ENCODE measurements around the gene GUCY2C.
"Not testable (repeated sequence)": the region's sequence is repeated elsewhere in the genome, so short reads cannot be mapped to it uniquely, and the experiment has no call there.

The GUCY2C gene

DNA sequence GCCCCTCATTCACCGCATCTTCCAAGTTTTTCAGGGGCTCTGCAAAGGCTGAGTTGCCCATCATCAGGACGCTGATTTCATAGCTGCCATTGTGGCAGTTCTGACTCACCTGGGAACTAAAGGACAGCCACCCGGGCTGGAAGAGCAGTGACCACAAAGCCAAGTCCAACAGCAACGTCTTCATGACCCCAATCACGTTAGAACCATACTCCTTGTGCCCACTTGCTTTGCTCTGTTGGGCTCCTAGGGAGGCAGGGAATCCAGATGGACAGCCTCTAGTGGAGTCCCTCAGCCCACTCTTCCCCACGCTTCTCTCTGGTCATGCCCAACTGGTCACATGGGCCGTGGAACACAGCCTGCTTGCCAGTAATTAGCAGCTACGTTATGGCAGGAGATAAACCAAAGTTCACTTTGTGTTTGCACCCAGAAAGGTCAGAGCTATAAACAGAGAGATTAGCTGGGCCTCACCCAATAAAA, at the start of gene GUCY2C:
Gene GUCY2C (minus strand): TSS at position 335 of the 477 bp plus-strand sequence. CDS start 151 bp downstream, at position 184.
- DNase-seq: no peak

DNA sequence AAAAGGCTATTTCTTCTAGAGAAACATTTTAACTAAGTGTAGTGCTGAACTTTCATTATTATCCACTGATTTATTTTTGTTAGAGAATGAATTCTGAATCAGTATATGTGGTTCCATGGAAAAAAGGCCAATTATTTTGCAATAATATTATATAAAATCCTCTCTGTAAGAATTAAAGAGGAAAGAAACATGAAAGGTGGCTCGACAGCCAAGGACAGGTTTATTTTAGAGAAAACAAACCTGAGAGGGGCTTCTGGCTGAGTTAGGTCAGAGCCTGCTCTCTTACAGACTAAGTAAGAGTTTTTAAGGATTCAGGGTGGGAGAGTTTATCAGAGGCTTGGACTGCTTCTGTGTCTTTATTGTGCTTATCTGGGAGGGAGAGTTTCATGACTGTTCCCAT, 46.7 kb upstream of the GUCY2C start:
- DNase-seq: no peak

DNA sequence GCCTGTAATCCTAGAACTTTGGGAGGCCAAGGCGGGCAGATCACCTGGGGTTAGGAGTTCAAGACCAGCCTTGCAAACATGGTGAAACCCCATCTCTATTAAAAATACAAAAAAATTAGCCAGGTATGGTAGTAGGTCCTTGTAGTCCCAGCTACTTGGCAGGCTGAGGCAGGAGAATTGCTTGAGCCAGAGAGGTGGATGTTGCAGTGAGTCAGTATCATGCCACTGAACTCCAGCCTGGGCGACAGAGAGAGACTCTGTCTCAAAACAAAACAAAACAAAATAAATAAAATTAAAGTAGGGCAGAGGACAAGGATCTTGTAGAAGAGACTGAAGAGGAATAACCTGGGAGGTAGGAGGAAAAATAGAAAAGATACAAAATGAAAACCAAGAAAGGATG, 45.5 kb upstream of the GUCY2C start:
- no peak for DNase-seq

DNA sequence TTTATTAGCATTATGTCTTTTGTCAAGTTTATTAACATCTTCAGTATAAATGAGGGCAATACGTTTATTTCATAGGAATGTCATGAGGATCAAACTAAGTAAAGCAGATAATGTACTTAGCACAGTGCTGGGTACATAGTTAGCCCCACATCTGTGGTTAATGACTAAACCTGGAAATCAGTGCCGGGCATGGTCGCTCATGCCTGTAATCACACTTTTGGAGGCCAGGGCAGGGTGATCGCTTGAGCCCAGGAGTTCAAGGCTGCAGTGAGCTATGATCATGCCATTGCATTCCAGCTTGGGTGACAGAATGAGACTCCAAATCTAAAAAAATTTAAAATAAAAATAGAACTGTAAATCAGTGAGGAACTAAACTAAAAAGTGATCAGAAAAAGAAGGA, 44.8 kb upstream of the GUCY2C start:
- no peak for DNase-seq

DNA sequence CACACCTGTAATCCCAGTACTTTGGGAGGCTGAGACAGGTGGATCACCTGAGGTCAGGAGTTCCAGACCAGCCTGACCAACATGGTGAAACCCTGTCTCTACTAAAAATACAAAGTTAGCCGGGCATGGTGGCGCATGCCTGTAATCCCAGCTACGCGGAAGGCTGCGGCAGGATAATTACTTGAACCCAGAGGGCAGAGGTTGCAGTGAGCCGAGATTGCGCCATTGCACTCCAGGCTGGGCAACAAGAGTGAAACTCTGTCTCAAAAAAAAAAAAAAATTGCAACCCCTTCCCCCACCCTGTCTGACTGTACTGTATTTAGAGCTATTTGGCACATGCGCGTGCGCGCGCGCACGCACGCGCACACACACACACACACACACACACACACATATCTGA, 40.0 kb upstream of the GUCY2C start:
- not testable (repeated sequence) for DNase-seq

DNA sequence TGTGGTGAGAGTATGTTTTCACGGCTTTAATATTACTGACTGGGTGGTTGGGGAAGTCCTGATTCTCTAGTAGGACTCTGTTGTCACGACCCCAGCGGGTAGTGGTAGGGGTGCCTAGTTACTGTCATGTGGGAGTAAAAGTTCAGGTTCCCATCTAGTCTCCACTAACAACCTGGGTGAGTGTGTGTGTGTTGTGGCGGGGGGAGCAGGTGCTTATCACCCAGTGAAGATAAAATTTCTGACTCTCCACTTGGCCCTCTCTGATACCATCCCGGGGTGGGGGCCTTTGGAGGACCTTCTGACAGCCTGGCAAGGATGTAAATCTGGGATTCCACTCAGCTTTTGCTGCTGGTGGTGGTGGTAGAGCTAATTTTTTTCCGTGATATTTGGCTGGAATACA, 35.4 kb upstream of the GUCY2C start:
- DNase-seq: no peak

DNA sequence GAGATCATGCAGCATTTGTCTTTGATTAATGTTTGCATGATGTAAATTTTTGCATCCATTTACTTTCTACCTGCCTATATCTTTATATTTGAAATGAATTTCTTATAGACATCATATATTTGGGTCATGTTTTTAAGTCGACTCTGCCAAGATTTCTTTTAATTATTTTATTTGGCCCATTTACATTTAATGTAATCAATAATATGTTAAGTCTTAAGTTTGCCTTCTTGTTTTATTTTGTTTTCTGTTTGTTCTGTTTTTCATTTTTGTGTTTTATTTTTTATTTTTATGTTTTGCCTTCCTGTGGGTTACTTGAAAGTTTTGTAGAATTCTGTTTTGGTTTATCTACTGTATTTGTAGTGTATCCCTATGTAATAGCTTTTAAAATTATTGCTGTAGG, 33.2 kb upstream of the GUCY2C start:
- DNase-seq: no peak

DNA sequence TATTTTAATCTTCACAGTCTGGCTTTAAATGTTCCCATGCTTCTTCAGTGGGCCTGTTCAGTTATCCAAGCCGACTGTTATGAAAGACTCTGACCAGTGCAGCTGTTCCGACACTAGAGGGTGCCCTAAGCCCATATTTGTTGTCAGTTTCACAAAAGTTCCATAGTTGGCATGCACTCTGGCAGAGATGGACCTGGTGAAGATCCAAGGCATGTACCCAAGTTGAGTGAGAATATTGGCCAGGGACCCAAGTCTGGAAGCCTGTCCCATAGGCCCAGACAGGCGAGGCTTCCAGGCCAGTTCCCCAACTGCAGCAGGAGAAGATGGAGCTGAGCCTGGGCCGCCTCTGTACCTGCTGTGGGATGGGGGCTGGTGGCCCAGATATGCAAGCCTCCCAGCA, 27.4 kb upstream of the GUCY2C start:
- peak; percentile 8 to 12 for DNase-seq

DNA sequence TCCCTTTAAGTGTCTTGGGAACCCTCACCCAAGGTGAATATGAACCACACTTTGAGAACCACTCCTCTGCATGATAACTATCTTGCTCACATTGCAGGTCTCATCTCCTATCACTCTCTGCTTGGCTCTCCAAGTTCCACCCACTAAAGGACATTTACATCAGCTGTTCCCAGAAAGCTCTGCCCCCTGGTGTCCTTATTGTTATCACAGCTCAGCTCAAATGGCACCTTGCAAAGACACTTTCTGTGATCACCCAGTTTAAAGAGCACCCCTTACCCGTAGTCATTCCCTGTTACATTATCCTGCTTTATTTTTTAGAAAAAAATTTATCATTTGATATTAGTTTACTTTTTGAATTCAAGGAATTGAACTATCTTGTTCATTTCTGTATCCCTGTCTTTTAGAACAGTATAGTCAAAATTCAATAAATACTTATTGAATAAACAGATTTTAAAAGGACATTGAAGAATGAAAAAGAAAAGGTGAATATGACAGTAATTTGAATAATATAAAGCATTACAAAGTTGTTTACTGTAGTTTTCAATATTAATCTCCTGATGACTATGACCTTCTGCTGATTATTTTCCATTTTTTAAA, 20.5 kb upstream of the GUCY2C start:
- no peak for DNase-seq

DNA sequence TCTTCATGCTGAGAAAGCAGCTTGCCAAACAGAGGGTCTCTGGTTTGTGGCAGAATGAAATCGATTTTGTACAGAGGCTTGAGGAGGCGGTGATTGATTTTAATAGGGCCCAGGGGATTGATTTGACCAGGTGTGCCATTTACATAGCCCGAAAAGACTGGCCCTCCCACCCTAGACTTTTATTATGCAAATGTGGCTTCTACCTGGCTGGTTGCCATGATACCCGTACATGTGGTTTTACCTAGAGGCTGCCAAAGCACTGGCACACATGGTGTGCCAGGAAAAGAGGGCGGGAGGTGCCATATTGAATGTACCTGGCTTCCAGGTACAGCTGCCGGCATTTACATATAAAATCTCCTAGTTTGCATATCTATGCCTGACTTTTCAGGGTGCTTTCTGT, 18.0 kb upstream of the GUCY2C start:
- no peak for DNase-seq

DNA sequence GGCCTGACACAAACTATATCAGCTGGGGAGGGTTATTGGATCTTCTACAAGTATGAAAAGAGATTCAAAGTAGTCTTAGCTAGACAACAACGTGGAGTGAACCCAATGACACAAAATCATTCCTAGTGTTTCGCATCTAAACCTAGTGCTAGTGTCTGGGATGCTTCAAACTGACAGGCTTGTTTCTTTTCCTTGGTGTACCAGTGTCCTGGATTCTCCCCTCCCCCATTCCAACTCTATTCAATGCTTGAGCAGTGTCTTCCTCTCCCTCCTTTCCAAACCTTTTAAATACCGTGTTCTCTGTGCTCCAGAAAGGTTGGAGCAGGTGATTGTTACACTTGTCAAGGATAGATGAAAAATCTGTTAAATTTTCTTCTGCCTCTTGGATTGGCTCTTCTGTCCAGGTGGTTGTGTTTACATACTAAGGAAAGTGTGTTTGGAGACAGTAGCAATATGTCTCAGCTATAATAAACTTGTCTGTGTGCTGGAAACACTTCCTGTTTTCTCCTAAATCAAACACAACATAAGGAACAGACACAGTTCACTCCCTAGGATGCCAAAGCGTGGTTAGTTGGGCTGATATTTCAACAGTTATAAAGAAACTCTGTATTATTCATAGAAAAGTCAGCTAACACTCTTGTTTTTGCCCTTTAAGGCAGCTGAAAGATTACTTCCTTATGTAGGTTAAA, 14.4 kb upstream of the GUCY2C start:
- no peak for DNase-seq

DNA sequence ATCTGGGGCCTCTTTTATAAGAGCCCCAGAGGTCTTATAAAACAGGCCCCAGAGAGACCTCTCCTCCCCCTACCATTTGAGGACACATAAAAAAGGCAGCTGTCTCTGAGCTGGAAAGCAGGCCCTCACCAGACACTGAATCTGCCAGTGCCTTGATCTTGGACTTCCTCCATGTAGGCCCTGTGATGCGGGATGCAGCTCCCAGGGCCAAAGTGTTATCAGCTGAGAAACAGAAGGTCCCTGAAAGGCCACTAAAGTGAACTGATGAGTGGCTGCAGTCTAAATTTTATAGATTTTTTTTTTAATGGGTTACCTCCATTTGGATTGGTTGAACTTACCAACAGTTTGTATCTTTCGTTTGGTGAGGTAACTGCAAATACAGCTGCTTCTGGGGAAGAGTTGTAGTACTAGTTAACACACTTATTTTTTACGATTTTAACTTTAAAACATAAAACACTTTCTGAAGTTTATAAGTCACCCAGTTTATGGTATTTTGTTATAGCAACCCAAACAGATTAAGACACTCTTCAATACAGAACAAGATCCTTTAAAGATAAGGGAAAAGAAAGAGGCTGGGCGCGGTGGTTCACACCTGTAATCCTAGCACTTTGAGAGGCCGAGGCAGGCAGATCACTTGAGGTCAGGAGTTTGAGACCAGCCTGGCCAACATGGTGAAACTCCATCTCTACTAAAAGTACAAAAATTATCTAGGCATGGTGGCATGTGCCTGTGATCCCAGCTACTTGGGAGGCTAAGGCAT, 5.6 kb upstream of the GUCY2C start:
- DNase-seq: no peak

DNA sequence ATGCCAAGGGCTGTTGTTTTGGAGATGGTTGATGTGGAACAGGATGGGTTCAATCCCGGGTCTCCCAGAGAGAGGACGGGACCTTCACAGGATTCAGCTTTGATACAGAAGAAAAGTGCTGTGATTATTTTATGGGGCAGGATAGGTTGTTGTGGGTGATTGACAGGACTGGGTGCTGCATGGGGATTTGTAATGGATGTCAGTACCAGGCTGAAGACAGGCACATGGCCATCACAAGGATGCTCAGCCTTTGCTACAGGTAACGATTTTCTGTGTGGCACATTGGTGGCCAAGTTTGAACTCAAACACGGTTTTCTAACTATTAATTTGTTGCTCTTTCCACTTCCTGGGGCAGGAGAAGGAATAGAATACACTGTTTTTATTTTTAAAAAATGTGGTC, 4.5 kb upstream of the GUCY2C start:
- DNase-seq: no peak

DNA sequence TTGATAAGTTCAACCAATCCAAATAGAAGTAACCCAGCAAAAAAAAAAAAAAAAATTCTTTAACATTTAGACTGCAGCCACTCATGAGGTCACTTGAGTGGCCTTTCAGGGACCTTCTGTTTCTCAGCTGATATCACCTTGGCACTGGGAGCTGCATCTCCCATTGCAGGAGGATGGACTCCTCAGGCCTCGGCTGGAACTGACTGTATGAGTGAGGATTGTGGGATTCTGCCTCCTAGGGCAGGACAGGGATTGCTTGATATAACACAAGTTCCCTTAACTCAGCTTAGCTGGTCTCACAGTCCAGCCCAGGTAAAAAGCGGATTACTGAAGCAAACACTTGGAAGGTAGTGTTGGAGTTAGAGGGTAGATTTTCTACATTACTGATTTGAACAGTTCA, 3.5 kb upstream of the GUCY2C start:
- no peak for DNase-seq

DNA sequence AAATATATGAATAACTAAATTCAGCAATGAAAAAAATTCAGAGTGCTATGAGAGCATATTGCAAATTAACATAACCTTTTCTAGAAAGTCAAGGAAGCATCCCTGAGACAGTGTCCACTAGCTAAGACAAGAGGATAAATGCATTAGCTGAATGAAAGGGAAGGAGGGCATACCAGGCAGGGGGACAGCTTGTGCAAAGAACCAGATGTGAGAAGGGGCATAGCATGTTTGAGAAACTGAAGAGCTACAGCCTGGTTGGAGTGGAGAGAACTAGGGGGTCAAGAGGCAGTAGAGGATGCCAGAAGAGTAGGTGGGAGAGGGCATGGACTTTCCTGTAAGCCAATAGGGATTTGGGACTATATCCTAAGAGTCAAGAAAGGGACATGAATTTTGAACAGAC, 2.2 kb upstream of the GUCY2C start:
- no peak for DNase-seq

DNA sequence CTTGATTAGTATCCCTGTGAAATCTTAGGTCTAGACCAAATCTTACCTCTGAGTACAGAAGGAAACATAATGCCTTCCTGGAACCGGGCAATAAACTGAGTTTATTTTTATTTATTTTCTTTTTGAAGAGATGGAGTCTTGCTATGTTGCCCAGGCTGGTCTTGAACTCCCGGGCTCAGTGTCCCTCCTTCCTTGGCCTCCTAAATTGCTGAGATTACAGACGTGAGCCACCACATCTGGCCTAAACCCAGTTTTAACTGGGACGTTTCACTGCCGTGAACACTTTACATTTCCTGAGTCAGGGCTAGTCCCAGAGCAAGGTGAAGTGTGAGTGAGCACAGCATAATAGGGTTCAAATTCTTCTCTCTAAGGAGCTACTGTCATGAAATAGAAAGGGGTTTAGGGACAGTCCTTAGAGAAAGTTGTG, 671 bp downstream of the GUCY2C start:
- no peak for DNase-seq

DNA sequence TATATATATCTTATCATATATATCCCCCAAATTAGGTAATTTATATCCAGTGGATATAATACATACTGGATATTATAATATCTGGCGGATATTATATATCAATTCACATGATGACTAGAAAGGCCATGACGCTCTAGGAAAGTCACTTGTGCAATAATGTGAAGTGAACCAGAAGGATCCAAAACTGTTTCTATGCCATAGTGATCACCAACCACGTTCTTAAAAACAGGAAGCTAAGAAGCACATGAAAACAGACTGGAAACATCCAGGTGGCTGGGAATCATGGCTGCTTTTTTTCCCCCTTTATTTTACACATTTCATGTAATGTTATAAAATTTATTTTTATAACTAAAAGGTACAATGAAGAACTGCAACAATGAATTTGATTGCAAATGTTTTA, 1.4 kb downstream of the GUCY2C start:
- DNase-seq: no peak

DNA sequence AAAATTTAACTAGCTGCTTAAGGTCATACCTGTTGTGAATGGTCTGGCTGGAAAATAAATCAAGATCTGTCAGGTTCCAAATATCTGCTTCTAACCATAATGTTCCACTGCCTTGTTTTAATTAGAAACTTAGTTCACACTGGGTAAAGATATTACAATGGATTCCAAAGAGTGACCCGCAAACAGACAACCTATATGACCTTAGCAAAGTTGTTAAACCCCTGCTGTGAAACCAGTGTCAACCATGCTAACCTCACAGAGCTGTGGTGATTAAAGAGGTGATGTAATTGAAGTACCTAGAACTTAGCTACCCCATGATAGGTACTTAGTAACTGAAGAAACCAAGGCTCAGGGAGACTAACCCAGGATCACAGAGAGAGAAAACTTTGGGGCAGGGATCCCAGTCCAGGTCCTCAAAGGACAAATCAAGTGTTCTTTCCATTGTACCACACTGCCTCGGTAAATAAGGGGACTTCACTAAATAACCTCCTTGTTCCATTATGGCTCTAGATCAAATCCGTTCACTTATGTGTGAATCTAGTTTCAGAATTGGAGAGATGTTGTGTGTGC, 2.2 kb downstream of the GUCY2C start:
- DNase-seq: no peak

DNA sequence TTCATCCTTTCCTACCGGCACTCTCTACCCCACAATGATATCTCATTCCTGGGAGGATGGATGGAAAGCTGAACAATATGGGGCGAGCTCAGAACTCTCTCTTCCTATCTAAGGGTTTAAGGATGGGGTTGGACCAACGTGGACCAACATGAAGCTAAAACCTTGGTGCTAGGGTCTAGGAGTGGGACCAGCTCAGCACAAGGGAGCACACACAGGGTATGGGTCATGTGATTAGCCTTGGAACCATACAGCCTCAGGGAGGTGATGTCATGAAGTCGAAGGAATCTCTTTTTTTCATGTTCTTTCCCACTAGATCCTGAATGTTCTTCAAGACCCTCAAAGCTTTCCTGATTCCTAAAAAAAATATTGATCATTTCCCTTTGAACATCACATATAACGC, 3.3 kb downstream of the GUCY2C start:
- DNase-seq: no peak

DNA sequence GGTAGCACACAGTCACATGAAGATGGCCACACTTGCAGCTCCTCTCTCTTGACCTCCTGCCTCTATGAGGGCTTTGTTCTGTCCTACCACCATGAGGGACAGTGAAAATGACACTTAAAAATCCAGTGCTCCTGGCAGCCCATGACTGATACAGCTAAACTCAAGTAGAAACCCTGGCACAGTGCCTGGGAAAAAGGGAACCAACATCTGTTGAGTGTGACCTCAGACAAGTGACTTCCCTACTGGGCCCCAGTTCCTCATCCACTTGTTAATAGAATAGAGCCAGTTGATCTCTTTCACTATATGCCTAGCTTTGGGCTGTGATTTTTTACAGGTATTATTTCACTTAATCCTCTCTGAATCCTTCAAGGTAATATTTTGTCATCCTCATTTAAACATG, 4.8 kb downstream of the GUCY2C start:
- peak in 1 of 2 donors; percentile 3 for DNase-seq

DNA sequence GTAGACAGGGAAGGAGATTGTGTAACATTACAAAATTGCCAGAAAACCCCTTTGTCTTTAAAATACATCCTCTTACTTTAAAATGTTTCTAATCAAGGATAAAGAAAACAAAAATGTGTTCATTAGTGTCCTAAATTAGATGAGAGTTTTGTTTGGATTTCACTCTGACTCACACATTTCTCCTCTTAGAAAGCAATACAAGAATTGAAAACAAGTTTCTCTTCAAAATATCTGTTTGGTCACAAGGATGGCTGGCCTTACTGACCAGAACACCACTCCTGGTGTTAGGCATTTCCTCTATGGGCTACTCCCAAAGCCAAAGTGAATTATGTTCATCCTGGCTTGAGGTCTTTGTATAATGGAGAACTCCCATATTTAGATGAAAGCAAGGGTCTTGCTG, 6.4 kb downstream of the GUCY2C start:
- no peak for DNase-seq

DNA sequence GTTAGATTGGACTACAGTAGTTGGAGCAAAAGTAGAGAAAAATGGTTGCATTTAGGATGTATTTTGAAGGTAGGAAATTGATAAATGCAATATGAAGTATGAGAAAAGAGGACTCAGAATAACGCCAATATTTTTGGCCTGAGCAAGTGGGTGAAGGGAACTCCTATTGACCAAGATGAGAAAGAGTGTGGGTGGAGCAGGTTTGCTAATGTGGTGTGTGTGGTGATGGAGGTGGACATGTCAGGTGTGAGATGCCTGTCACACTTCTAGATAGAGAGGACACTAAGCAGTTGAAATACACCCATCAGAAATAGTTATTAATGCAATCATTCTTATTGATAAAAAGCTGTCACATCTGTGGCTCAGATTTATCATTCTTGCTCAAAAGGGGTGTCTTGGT, 7.3 kb downstream of the GUCY2C start:
- no peak for DNase-seq

DNA sequence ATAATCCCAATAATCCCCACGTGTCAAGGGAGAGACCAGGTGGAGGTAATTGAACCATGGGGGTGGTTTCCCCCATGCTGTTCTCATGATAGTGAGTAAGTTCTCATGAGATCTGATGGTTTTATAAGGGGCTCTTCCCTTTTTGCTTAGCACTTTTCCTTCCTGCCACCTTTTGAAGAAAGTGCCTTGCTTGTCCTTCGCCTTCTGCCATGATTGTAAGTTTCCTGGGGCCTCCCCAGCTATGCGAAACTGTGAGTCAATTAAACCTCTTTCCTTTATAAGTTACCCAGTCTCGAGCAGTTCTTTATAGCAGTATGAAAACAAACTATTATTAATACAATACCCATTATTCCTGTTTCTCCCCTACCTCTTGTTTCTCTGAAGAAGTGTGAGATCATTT, 14.2 kb downstream of the GUCY2C start:
- DNase-seq: not testable (repeated sequence)

DNA sequence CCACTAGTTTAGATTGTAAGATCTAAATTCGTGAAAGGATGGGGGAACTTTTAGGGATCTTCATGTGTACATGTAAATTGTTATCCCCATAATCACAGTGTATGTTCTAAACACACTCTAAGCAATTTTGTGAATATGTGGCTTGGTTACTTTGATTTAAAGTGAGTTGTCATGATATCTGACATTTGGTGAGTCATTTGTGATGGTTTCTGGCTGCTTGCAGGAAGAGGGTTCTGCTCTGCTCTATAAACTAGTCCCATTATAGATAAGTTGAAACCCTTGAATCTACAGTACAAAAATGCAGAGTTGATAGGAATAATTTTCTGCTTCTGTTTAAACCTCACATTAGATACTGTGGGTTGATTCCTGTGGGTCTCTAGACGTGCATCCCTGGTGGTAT, 14.8 kb downstream of the GUCY2C start:
- DNase-seq: no peak

All from hippocampal formation (tissue), 2 donors.